Pancreas (tissue), 10 donors: ENCODE results near the gene SLC35B2. TPM values are rescaled to one million over a fixed set of nuclear protein-coding genes. Genes with fewer than 3 reads are reported as not detected.

Source experiments
- ATAC-seq, 4 donors: fragments of 200-7000 bp; cut with Tn5 transposase; one replicate each; pipeline versions ENCODE4 v1.8.0 to v1.9.1; 2020; ENCODE audit warnings: mild to moderate bottlenecking in 4 of 4, moderate library complexity in 4 of 4
- DNase-seq, 6 donors: peaks; one replicate each; pipeline ENCODE4 v3.0.0-alpha.2; 2020
- FAIRE-seq: peaks from 2 replicates; lab custom pipeline; 2012; peaks lifted over from hg19 to GRCh38; lab: Jason Lieb, UNC
- H3K27ac ChIP-seq, 4 donors: fragments of 200-600 bp; sonication (generic); 1 replicate in 3 of 4; 2 replicates in 1 of 4; pipeline versions ENCODE4 v1.5.0 to v1.8.0; 2020
- H3K27me3 ChIP-seq, 4 donors: fragments of 200-600 bp; one replicate each; pipeline ENCODE4 v1.8.0; 2021
- H3K36me3 ChIP-seq, 3 donors: fragments of 200-600 bp; sonication (generic) in 1 of 3; one replicate each; pipeline versions ENCODE4 v1.5.0 to v1.8.0; 2020 to 2021
- H3K4me1 ChIP-seq, 3 donors: fragments of 200-600 bp; one replicate each; pipeline ENCODE4 v1.8.0; 2021
- H3K4me3 ChIP-seq, 4 donors: fragments of 200-600 bp; sonication (generic) in 2 of 4; one replicate each; pipeline versions ENCODE4 v1.5.0 to v1.8.0; 2020 to 2021
- H3K9me3 ChIP-seq, 4 donors: fragments of 200-600 bp; one replicate each; pipeline ENCODE4 v1.8.0; 2021
- WGBS, 2 donors: extraction: QIAGEN DNeasy Blood & Tissue Kit; methylation state at CpG; one replicate each; pipeline ENCODE4 v1.1.7; 2013; 5-methylcytosine and 5-hydroxymethylcytosine counted together
- intact Hi-C, 3 donors: fragments of 100-400 bp; cut with DNase I; formaldehyde crosslinking; loops; one replicate each; pipeline versions ENCODE4 v1.11.1 to v1.14.2; 2022
- polyA plus RNA-seq, 2 donors: library from polyadenylated mRNA; stranded (reverse); fragments of 200-250 nt; gene quantifications; one replicate each; pipeline ENCODE4 v1.2.3, GENCODE V29; 2013
- total RNA-seq, 6 donors: library from RNA; stranded (reverse); fragmentation: NEBNext Ultra II Directional in 4 of 6; extraction: Animal tissue kit (Norgen Biotek cat#: 25700) in 4 of 6; gene quantifications; one replicate each; pipeline versions ENCODE4 v1.2.1 to v1.2.4, GENCODE V29; 2021 to 2023
- TF ChIP-seq, protein P1 (sequence below), 4 donors: fragments of 200-600 bp; sonication (generic) in 3 of 4; IDR thresholded peaks; one replicate each; pipeline versions ENCODE4 v1.5.0 to v1.8.0; 2021; ENCODE audit warnings: antibody characterized with exemption in 4 of 4
- donor health status: healthy with polysubstance abuse.
- donor health status: DM: no; HTN: no; CAD: no; lungs with moderate emphysema.
- donor health status: DM: no; HTN: no; CAD: no.
- donor health status: control.
- donor health status: control.
- donor health status: Bipolar disorder and iron deficiency.
- donor health status: DM: yes; HTN: yes; CAD: no.
- donor health status: DM: no; HTN: no; CAD: no.
- donor health status: DM: no; HTN: no; CAD: no.
- donor health status: DM: yes; HTN: yes; CAD: no.

SLC35B2 gene
- total and polyA plus RNA-seq, 8 donors: 10.8 to 30.4 (median 20.5) TPM

DNA sequence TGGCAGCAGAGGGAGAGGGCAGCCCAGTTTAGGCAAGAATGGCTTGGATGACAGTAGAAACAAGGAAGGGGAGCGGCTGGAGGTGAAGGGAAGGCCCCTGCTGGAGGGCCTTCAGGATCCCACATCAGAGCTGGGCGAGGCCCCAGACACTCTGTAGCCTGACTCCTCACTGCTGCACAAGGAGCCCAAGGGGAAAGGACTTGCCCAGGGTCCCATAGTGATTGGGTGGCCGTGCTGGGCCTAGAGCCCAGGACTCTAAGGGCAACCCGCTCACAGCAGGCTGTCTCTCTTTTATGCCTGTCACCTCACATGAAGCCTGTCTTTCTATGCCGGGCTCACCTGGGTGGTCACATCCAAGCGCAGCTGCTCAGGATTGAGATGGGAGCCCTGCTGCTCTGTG lies 46.5 kb upstream of the SLC35B2 start:
- Histone ChIP-seq H3K4me1 (no peaks in the 10 kb centered on the region), H3K27ac (no peak overlapping the region), H3K36me3 (peaks cover 0 to 16% (median 2%) of the 10 kb centered on the region in 3 donors), H3K4me3 (no peak overlapping the region), H3K27me3 (no peaks in the 10 kb centered on the region), H3K9me3 (no peaks in the 10 kb centered on the region)
- 97 to 100% methylated on average over 6 of the region's 6 CpGs for WGBS, 2 donors
- ATAC-seq (no peak), FAIRE-seq (no peak), DNase-seq (no peak)
- intact Hi-C loops: no loop called here
- TF ChIP-seq, protein P1, sequence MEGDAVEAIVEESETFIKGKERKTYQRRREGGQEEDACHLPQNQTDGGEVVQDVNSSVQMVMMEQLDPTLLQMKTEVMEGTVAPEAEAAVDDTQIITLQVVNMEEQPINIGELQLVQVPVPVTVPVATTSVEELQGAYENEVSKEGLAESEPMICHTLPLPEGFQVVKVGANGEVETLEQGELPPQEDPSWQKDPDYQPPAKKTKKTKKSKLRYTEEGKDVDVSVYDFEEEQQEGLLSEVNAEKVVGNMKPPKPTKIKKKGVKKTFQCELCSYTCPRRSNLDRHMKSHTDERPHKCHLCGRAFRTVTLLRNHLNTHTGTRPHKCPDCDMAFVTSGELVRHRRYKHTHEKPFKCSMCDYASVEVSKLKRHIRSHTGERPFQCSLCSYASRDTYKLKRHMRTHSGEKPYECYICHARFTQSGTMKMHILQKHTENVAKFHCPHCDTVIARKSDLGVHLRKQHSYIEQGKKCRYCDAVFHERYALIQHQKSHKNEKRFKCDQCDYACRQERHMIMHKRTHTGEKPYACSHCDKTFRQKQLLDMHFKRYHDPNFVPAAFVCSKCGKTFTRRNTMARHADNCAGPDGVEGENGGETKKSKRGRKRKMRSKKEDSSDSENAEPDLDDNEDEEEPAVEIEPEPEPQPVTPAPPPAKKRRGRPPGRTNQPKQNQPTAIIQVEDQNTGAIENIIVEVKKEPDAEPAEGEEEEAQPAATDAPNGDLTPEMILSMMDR (IDR thresholded peaks at IDR 0.05): no peak

DNA sequence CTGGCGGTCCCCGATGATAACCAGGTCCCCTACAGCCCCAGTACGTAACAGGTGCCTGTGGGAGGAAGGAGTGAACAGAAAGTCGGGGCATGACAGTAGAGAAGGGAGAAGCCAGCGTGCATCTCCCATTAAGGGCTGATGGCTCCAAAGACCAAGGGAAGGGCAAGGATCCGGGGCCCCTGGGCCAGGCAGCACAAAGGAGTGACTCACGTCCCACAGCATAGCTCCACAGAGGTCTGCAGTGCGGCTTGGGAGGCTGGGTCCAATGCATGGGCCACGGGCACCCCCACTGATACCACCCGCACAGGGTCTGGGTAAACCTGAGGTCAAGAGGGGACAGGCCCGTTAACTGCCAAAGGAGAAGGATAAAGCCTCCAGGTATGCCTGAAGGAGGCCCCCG lies 45.5 kb upstream of the SLC35B2 start:
- no peak for FAIRE-seq
- ATAC-seq: no peak
- Histone ChIP-seq H3K4me1 (no peaks in the 10 kb centered on the region), H3K27me3 (no peaks in the 10 kb centered on the region), H3K9me3 (no peaks in the 10 kb centered on the region), H3K36me3 (peaks cover 0 to 16% (median 0%) of the 10 kb centered on the region in 3 donors), H3K27ac (no peak overlapping the region), H3K4me3 (no peak overlapping the region)
- DNase-seq: no peak
- TF ChIP-seq, protein P1 (IDR thresholded peaks at IDR 0.05): no peak
- intact Hi-C loops: no loop called here
- 92 to 95% methylated on average over 12 of the region's 12 CpGs for WGBS, 2 donors

DNA sequence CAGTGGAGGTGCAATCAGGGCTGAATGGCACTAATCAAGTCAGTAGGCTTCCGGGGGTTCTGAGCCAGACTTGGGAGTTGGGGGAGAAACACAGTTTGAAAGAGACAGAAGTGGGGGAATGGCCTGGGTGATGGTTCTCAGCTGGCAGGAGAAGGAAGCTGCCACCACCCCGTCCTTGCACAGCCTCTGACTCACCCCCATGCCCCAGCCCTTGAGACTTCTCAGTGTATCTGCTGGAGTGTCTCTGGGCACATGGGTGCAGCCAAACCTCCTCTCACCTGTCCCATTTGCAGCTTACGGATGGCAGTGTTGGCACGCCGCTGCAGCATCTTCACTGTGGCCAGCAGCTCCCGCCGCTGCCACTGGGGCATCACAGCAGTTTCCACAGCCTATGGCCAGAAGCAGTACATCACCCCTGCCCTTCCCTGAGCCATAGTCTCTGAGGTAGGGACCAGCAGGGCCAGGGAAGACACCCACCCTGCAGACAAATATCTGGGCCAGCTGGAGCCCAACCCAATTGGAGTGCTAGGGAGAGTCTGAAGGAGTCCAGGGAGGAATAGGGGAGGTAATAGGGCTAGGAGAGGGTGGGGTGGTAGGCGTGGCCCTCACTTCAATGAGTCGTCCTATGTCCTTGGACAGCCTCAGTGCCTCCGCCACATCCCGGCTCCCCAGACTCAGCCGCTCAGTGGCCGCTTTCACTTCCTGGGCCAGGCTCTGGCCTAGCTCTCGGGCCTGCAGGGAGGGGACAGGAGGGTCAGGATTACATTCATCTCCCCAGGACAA lies 44.6 kb upstream of the SLC35B2 start:
- 93 to 96% methylated on average over 14 of the region's 14 CpGs for WGBS, 2 donors
- ATAC-seq: no peak
- H3K27me3 ChIP-seq: no peaks in the 10 kb centered on the region
- intact Hi-C loops: no loop called here
- no peak for FAIRE-seq
- no peak overlapping the region for H3K4me3 ChIP-seq
- no peak for DNase-seq
- no peak overlapping the region for H3K27ac ChIP-seq
- no peaks in the 10 kb centered on the region for H3K9me3 ChIP-seq
- TF ChIP-seq, protein P1 (IDR thresholded peaks at IDR 0.05): no peak
- peaks cover 0 to 16% (median 0%) of the 10 kb centered on the region in 3 donors for H3K36me3 ChIP-seq
- peaks cover 0 to 8% (median 4%) of the 10 kb centered on the region in 3 donors for H3K4me1 ChIP-seq

DNA sequence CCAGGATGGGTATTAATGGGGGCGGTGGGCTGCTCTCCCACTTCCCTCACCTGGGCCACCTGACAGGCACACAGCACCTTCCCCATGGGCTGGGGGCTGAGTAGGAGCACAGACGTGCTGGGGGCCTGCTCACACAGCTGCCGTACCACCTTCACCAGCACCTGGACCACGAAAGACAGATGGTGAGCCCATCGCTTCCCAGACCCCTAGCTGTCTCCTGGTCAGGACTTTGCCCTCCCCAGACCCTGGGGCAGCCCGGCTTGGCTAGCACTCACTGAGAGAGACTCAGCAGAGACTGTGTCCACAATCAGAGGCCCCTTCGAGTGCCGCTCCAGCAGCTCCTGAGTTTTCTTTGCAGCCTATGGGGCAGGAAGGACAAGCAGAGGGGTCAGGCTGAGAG lies 43.8 kb upstream of the SLC35B2 start:
- FAIRE-seq (no peak), DNase-seq (peak in 1 of 6 donors; percentile 66), ATAC-seq (no peak)
- intact Hi-C loops: no loop called here
- 92 to 93% methylated on average over 8 of the region's 8 CpGs for WGBS, 2 donors
- no peaks in the 10 kb centered on the region for H3K27me3 ChIP-seq
- H3K4me3 ChIP-seq: no peak overlapping the region
- TF ChIP-seq, protein P1 (IDR thresholded peaks at IDR 0.05): no peak
- H3K9me3 ChIP-seq: no peaks in the 10 kb centered on the region
- H3K27ac ChIP-seq: no peak overlapping the region
- H3K4me1 ChIP-seq: peaks cover 0 to 8% (median 4%) of the 10 kb centered on the region in 3 donors
- H3K36me3 ChIP-seq: peaks cover 0 to 16% (median 0%) of the 10 kb centered on the region in 3 donors

DNA sequence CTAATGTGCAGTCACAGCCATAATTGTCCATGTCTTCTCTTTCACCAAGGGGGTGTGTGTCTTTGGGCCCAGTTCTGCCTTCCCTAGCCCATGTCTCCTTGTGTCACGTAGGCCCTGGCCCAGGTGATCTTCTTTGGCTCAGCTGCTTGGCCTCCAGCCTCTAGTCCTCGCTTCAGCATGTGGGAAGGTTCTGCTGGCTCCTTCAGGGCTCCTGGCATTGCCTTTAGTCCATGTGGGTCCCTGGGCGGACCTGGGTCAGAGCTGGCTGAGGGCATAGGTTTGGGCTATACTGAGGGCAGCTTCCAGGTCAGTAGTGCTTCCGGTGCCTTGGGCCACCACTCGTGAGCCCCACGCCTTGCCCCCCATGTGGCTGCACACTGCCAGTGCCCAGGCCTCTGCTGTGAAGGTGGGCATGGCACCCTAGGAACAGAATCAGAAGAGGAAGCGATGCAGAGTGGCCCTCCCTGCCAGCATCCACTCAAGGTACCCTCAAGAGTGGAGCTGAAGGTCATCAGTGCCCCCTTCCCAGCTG lies 43.0 kb upstream of the SLC35B2 start:
- Histone ChIP-seq H3K27me3 (peaks cover 0 to 1% (median 0%) of the 10 kb centered on the region in 4 donors), H3K4me1 (peaks cover 0 to 8% (median 4%) of the 10 kb centered on the region in 3 donors), H3K27ac (no peak overlapping the region), H3K4me3 (no peak overlapping the region), H3K9me3 (no peaks in the 10 kb centered on the region), H3K36me3 (peaks cover 0 to 16% (median 0%) of the 10 kb centered on the region in 3 donors)
- ATAC-seq (no peak), FAIRE-seq (no peak), DNase-seq (peak in 1 of 6 donors; percentile 45)
- 83 to 88% methylated on average over 7 of the region's 7 CpGs for WGBS, 2 donors
- intact Hi-C loops: no loop called here
- TF ChIP-seq, protein P1 (IDR thresholded peaks at IDR 0.05): no peak
